ENCODE data around the gene GRID1. TPM values are rescaled to one million over a fixed set of nuclear protein-coding genes. Genes with fewer than 3 reads are reported as not detected.

Gene GRID1
- total RNA-seq, 1 experiment from 2014 or later = not detected

DNA sequence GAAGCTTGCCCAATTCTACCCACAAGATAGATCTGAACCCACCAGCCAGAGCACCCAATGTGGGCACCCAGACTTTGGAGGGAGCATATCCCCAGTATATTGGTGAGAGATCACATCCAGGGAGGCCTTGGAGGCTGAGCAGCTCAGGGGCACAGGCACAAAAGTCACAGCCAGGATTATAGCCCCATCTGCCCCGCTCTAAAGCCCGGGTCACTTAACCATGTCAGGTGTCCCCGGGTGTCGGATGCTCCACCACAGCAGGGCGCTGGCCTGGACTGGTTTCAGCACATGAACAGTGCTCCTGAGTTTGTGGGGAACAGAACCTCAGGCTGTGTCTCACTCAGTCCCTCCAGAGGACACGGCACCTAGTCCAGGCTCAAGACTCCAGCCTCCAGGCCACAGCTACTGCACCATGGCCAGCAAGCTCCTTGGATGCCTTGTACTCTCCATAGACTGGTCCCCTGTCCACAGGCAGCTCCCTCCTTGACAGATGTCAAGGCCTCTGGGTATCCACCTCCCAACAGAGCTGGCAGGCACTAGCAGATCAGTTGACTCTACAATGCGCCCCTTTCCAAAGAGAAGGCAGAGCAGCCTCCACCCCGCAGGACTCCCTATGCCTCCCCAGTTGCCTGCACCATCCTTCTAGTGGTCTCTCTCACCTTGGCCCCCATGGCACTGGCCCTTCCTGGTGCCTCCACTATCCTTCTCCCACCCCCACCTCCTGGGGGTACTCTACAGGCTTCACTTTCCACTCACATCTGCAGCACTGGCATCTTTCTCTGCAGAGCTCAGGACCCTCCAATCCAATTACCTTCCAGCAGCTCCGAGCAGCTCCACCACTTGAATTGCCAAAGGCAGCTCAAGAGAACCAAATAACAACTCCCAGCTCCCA, 306.0 kb downstream of the GRID1 start:
- Histone ChIP-seq H3F3A (ENCODE audit: insufficient read depth, low read depth) (no peaks in the 10 kb centered on the region), H3K9me2 (ENCODE audit: insufficient read depth) (no peaks in the 10 kb centered on the region), H3K4me1 (replicated peaks; ENCODE audit: insufficient read depth) (no peaks in the 10 kb centered on the region), H3K4me2 (no peak overlapping the region), H3K36me3 (ENCODE audit: low read depth) (no peaks in the 10 kb centered on the region), H4K20me1 (ENCODE audit: insufficient read depth) (no peaks in the 10 kb centered on the region), H3K27me3 (ENCODE audit: insufficient read depth, low read depth) (no peaks in the 10 kb centered on the region), H3K9me3 (ENCODE audit: insufficient read depth, low read depth) (no peaks in the 10 kb centered on the region), H3K4me3 (no peak overlapping the region), H3K79me2 (ENCODE audit: low read depth) (no peaks in the 10 kb centered on the region), H3K27ac (no peak overlapping the region), H2AFZ (no peak overlapping the region)
- DNase-seq = no peak
- intact Hi-C loops (cut with micrococcal nuclease; ENCODE audit: unreplicated experiment) = no loop called here
- ChIA-PET CTCF (no interaction called here), POLR2A (ENCODE audit: unreplicated experiment) (no interaction called here)
- TF ChIP-seq, protein P1, sequence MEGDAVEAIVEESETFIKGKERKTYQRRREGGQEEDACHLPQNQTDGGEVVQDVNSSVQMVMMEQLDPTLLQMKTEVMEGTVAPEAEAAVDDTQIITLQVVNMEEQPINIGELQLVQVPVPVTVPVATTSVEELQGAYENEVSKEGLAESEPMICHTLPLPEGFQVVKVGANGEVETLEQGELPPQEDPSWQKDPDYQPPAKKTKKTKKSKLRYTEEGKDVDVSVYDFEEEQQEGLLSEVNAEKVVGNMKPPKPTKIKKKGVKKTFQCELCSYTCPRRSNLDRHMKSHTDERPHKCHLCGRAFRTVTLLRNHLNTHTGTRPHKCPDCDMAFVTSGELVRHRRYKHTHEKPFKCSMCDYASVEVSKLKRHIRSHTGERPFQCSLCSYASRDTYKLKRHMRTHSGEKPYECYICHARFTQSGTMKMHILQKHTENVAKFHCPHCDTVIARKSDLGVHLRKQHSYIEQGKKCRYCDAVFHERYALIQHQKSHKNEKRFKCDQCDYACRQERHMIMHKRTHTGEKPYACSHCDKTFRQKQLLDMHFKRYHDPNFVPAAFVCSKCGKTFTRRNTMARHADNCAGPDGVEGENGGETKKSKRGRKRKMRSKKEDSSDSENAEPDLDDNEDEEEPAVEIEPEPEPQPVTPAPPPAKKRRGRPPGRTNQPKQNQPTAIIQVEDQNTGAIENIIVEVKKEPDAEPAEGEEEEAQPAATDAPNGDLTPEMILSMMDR (conservative IDR thresholded peaks at IDR 0.05) = no peak
- TF ChIP-seq EZH2 (IDR thresholded peaks at IDR 0.05; ENCODE audit: low read depth) = no peak
- no TSS peak for BruUV-seq (replicated peaks)

DNA sequence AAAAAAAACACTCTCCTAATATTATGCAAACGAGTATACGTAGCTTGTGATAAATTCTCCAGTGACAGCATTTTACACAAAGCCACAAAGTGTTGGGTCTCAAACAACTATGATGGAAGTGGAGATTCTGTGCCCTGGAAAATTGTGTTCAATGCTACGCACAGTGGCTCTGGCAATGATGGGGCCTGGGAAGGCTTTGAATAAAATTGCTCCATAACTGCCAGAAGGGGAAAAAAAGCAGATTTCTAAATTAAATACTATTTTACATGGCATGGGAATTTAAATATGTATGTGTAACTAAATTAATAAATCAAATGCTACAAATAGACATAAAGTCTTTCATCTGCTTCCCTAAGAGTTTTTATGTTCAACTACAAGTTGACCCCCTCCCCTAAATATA, 306.7 kb downstream of the GRID1 start:
- no peaks in the 10 kb centered on the region for H3K36me3 ChIP-seq (ENCODE audit: low read depth)
- DNase-seq = no peak
- no peaks in the 10 kb centered on the region for H3K79me2 ChIP-seq (ENCODE audit: low read depth)
- H3K27me3 ChIP-seq (ENCODE audit: insufficient read depth, low read depth) = no peaks in the 10 kb centered on the region
- no peak overlapping the region for H3K27ac ChIP-seq
- H4K20me1 ChIP-seq (ENCODE audit: insufficient read depth) = no peaks in the 10 kb centered on the region
- ChIA-PET CTCF (no interaction called here), POLR2A (ENCODE audit: unreplicated experiment) (no interaction called here)
- no peaks in the 10 kb centered on the region for H3F3A ChIP-seq (ENCODE audit: insufficient read depth, low read depth)
- H3K9me3 ChIP-seq (ENCODE audit: insufficient read depth, low read depth) = no peaks in the 10 kb centered on the region
- no peak overlapping the region for H2AFZ ChIP-seq
- no peak overlapping the region for H3K4me3 ChIP-seq
- H3K4me1 ChIP-seq (replicated peaks; ENCODE audit: insufficient read depth) = no peaks in the 10 kb centered on the region
- H3K9me2 ChIP-seq (ENCODE audit: insufficient read depth) = no peaks in the 10 kb centered on the region
- H3K4me2 ChIP-seq = no peak overlapping the region
- no TSS peak for BruUV-seq (replicated peaks)
- intact Hi-C loops (cut with micrococcal nuclease; ENCODE audit: unreplicated experiment) = no loop called here
- TF ChIP-seq, protein P1 (conservative IDR thresholded peaks at IDR 0.05) = no peak
- no peak for TF ChIP-seq EZH2 (IDR thresholded peaks at IDR 0.05; ENCODE audit: low read depth)

DNA sequence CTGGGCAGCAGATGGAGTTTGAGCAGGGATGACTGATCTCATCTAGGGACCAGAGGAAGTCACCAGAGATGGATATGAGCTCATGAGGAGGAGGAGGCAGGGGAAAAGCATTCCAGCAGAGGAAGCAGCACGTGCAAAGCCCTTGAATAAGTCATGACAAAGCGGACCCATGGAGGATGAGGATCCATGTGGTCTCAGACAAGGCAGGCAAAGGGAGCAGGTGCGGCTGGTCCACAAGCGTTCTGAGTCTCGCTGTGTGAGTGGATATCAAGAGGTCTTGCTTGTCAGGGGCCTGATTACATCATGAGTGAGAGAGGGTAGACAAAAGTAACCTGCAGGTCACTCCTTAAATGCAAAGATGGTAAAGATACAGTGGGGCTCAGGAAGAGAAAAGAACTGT, 307.6 kb downstream of the GRID1 start:
- POLR2A ChIA-PET (ENCODE audit: unreplicated experiment) = no interaction called here
- Histone ChIP-seq H3F3A (ENCODE audit: insufficient read depth, low read depth) (no peaks in the 10 kb centered on the region), H3K9me2 (ENCODE audit: insufficient read depth) (no peaks in the 10 kb centered on the region), H3K4me2 (no peak overlapping the region), H2AFZ (no peak overlapping the region), H3K4me1 (replicated peaks; ENCODE audit: insufficient read depth) (no peaks in the 10 kb centered on the region), H3K27ac (no peak overlapping the region), H3K36me3 (ENCODE audit: low read depth) (no peaks in the 10 kb centered on the region), H3K27me3 (ENCODE audit: insufficient read depth, low read depth) (no peaks in the 10 kb centered on the region), H3K4me3 (no peak overlapping the region), H4K20me1 (ENCODE audit: insufficient read depth) (no peaks in the 10 kb centered on the region), H3K9me3 (ENCODE audit: insufficient read depth, low read depth) (no peaks in the 10 kb centered on the region), H3K79me2 (ENCODE audit: low read depth) (no peaks in the 10 kb centered on the region)
- DNase-seq = no peak
- CTCF ChIA-PET = no interaction called here
- no TSS peak for BruUV-seq (replicated peaks)
- TF ChIP-seq, protein P1 (conservative IDR thresholded peaks at IDR 0.05) = no peak
- no peak for TF ChIP-seq EZH2 (IDR thresholded peaks at IDR 0.05; ENCODE audit: low read depth)
- intact Hi-C loops (cut with micrococcal nuclease; ENCODE audit: unreplicated experiment) = no loop called here
